OCI-LY1 (cell line): ENCODE data around the gene UTP20.

Experiments
- H2AFZ ChIP-seq: fragments of 200-600 bp; sonication (generic), shearing (Covaris generic); 2 replicates; pipeline ENCODE4 v1.6.0; 2014; ENCODE audit warnings: antibody characterized with exemption, mild to moderate bottlenecking, low read length
- H3F3A ChIP-seq: fragments of 200-600 bp; sonication (generic), shearing (Covaris generic); 2 replicates; pipeline ENCODE4 v1.6.0; 2014; ENCODE audit warnings: mild to moderate bottlenecking, antibody characterized with exemption, low read length, moderate library complexity; ENCODE audit not compliant: insufficient read depth
- H3K27ac ChIP-seq: fragments of 200-600 bp; sonication (generic); 2 replicates; pipeline ENCODE4 v1.5.1; 2014; ENCODE audit warnings: low read length, mixed run types, mild to moderate bottlenecking, low read depth; ENCODE audit not compliant: poor library complexity, severe bottlenecking
- H3K27me3 ChIP-seq: fragments of 200-600 bp; sonication (generic); 2 replicates; pipeline ENCODE4 v1.6.0; 2014; ENCODE audit warnings: antibody characterized with exemption, mild to moderate bottlenecking, low read length, moderate library complexity; ENCODE audit not compliant: insufficient read depth
- H3K36me3 ChIP-seq: fragments of 200-600 bp; sonication (generic); 2 replicates; pipeline ENCODE4 v1.6.1; 2014; ENCODE audit warnings: mild to moderate bottlenecking, antibody characterized with exemption, low read length, moderate library complexity, mixed read lengths; ENCODE audit not compliant: insufficient read depth
- H3K4me1 ChIP-seq: fragments of 200-600 bp; sonication (generic); 2 replicates; pipeline ENCODE4 v1.5.1; 2014; ENCODE audit warnings: mild to moderate bottlenecking, low read length, moderate library complexity; ENCODE audit not compliant: insufficient read depth, severe bottlenecking
- H3K4me2 ChIP-seq: fragments of 200-600 bp; sonication (generic), shearing (Covaris generic); 2 replicates; pipeline ENCODE4 v1.6.1; 2014; ENCODE audit warnings: low read length
- H3K4me3 ChIP-seq: fragments of 200-600 bp; sonication (generic); 2 replicates; pipeline ENCODE4 v1.5.1; 2014; ENCODE audit warnings: low read length, low read depth, mild to moderate bottlenecking, mixed read lengths; ENCODE audit not compliant: poor library complexity, severe bottlenecking
- H3K79me2 ChIP-seq: fragments of 200-600 bp; shearing (Covaris generic); 2 replicates; pipeline ENCODE4 v1.6.1; 2016; ENCODE audit warnings: mixed run types, low read length, mixed read lengths; ENCODE audit not compliant: insufficient read depth
- H3K9ac ChIP-seq: fragments of 200-600 bp; sonication (generic), shearing (Covaris generic); 2 replicates; pipeline ENCODE4 v1.6.1; 2014; ENCODE audit warnings: mild to moderate bottlenecking, low read length, mixed read lengths
- H3K9me2 ChIP-seq: fragments of 200-600 bp; sonication (generic), shearing (Covaris generic); 2 replicates; pipeline ENCODE4 v1.6.1; 2014; ENCODE audit warnings: low read depth, mild to moderate bottlenecking, low read length, mixed read lengths
- H3K9me3 ChIP-seq: fragments of 200-600 bp; shearing (Covaris generic); 2 replicates; pipeline ENCODE4 v1.6.1; 2014; ENCODE audit warnings: low read length, mixed read lengths
- H4K20me1 ChIP-seq: fragments of 200-600 bp; sonication (generic), shearing (Covaris generic); 2 replicates; pipeline ENCODE4 v1.6.0; 2016; ENCODE audit warnings: mild to moderate bottlenecking, low read length; ENCODE audit not compliant: insufficient read depth
- CTCF ChIP-seq: fragments of 200-600 bp; sonication (generic), shearing (Covaris generic); IDR thresholded peaks from 2 replicates; pipeline ENCODE4 v1.5.1; 2017; ENCODE audit warnings: mild to moderate bottlenecking, antibody characterized with exemption, low read length, moderate library complexity, mixed read lengths
- EZH2 ChIP-seq: fragments of 200-600 bp; sonication (generic), shearing (Covaris generic); IDR thresholded peaks from 2 replicates; pipeline ENCODE4 v1.8.0; 2017; ENCODE audit warnings: borderline replicate concordance, mixed run types, mild to moderate bottlenecking, antibody characterized with exemption, low read length, moderate library complexity, mixed read lengths

The UTP20 gene

GRCh38 chr12:101299931-101300330, 20.0 kb downstream of the UTP20 start:
- Histone ChIP-seq H3K4me1 (no peaks in the 10 kb centered on the region), H4K20me1 (no peaks in the 10 kb centered on the region), H3K9me3 (no peaks in the 10 kb centered on the region), H3F3A (no peaks in the 10 kb centered on the region), H3K4me2 (no peak overlapping the region), H3K79me2 (no peaks in the 10 kb centered on the region), H3K4me3 (no peak overlapping the region), H3K9ac (no peak overlapping the region), H3K9me2 (no peaks in the 10 kb centered on the region), H3K27ac (no peak overlapping the region), H3K36me3 (peaks cover 68% of the 10 kb centered on the region), H2AFZ (no peak overlapping the region), H3K27me3 (no peaks in the 10 kb centered on the region)
- TF ChIP-seq EZH2: no peak
- TF ChIP-seq CTCF: no peak

- Histone ChIP-seq H3K9ac (no peak overlapping the region), H3F3A (no peaks in the 10 kb centered on the region), H3K79me2 (no peaks in the 10 kb centered on the region), H3K36me3 (peaks cover 70% of the 10 kb centered on the region), H3K27ac (no peak overlapping the region), H3K27me3 (no peaks in the 10 kb centered on the region), H3K4me1 (no peaks in the 10 kb centered on the region), H3K4me2 (no peak overlapping the region), H2AFZ (no peak overlapping the region), H3K4me3 (no peak overlapping the region), H4K20me1 (no peaks in the 10 kb centered on the region), H3K9me3 (no peaks in the 10 kb centered on the region), H3K9me2 (no peaks in the 10 kb centered on the region)
- TF ChIP-seq CTCF (no peak), EZH2 (no peak)
These were observed 22.8 kb downstream of the UTP20 start for GRCh38 chr12:101302741-101303140.

- H3K4me2 ChIP-seq: no peak overlapping the region
- H2AFZ ChIP-seq: no peak overlapping the region
- H3K4me1 ChIP-seq: no peaks in the 10 kb centered on the region
- no peak overlapping the region for H3K4me3 ChIP-seq
- TF ChIP-seq CTCF: no peak
- TF ChIP-seq EZH2: no peak
- H3K27ac ChIP-seq: no peak overlapping the region
- H3K36me3 ChIP-seq: peaks cover 67% of the 10 kb centered on the region
- no peak overlapping the region for H3K9ac ChIP-seq
- no peaks in the 10 kb centered on the region for H3K27me3 ChIP-seq
- no peaks in the 10 kb centered on the region for H3F3A ChIP-seq
- H3K79me2 ChIP-seq: no peaks in the 10 kb centered on the region
- H4K20me1 ChIP-seq: no peaks in the 10 kb centered on the region
- no peaks in the 10 kb centered on the region for H3K9me3 ChIP-seq
- no peaks in the 10 kb centered on the region for H3K9me2 ChIP-seq
These were observed 25.4 kb downstream of the UTP20 start for GRCh38 chr12:101305226-101305779.
